Rectal smooth muscle tissue (tissue), 1 donor: Measurements from ENCODE around the gene ZNF652.

ENCODE experiments used
- H3K27ac ChIP-seq: one replicate; pipeline ENCODE4 v1.7.0; 2013; ENCODE audit warnings: low read depth, low read length, inconsistent platforms
- H3K27me3 ChIP-seq: one replicate; pipeline ENCODE4 v1.7.0; 2013; ENCODE audit warnings: low read length; ENCODE audit not compliant: control insufficient read depth, insufficient read depth
- H3K36me3 ChIP-seq: one replicate; pipeline ENCODE4 v1.7.0; 2013; ENCODE audit warnings: low read length; ENCODE audit not compliant: control insufficient read depth, insufficient read depth
- H3K4me1 ChIP-seq: one replicate; pipeline ENCODE4 v1.7.0; 2013; ENCODE audit warnings: low read length; ENCODE audit not compliant: control insufficient read depth, insufficient read depth
- H3K4me3 ChIP-seq: one replicate; pipeline ENCODE4 v1.7.0; 2013; ENCODE audit warnings: low read length
- H3K9ac ChIP-seq: one replicate; pipeline ENCODE4 v1.7.0; 2013; ENCODE audit warnings: low read length

The ZNF652 gene

DNA sequence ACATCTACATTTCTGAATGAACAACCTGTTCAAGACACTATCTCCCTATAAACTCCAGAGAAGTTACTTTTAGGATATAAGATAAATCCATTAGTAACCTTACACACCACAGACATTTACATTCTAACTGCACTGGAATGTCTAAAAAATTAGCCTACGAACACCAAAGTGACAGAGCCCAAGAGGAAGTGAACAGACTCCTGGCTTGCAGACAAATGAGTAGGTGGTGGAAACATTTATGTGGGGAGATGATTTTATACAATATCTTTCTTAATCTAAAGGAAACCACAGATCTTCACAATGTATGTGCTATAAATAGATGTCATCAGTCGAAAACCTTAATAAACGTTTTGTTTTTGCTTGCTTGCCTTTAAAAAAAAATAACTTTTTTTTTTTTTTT, 18.8 kb downstream of the ZNF652 start:
- no peak overlapping the region for H3K9ac ChIP-seq
- no peak overlapping the region for H3K27ac ChIP-seq
- no peak overlapping the region for H3K4me3 ChIP-seq
- H3K4me1 ChIP-seq, result peaks cover 3% of the 10 kb centered on the region
- no peaks in the 10 kb centered on the region for H3K36me3 ChIP-seq
- H3K27me3 ChIP-seq, result no peaks in the 10 kb centered on the region

DNA sequence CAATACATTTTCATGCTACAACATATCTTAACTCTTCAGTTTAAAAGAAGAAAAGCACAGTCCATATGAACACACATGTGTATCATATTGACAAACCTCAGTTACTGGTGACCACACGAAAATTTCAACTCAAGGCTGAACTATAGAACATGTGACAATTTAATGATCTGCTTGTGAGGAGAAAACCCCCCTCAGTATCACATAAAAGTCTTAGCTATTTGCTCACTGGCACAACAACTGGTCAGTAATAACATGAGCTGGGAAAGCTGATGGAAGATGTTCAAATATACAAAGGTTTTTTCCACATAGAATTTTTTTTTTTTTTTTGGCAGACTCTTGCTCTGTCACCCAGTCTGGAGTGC, 19.5 kb downstream of the ZNF652 start:
- H3K4me3 ChIP-seq, result no peak overlapping the region
- no peak overlapping the region for H3K27ac ChIP-seq
- no peak overlapping the region for H3K9ac ChIP-seq
- H3K27me3 ChIP-seq, result no peaks in the 10 kb centered on the region
- no peaks in the 10 kb centered on the region for H3K36me3 ChIP-seq
- peaks cover 3% of the 10 kb centered on the region for H3K4me1 ChIP-seq

DNA sequence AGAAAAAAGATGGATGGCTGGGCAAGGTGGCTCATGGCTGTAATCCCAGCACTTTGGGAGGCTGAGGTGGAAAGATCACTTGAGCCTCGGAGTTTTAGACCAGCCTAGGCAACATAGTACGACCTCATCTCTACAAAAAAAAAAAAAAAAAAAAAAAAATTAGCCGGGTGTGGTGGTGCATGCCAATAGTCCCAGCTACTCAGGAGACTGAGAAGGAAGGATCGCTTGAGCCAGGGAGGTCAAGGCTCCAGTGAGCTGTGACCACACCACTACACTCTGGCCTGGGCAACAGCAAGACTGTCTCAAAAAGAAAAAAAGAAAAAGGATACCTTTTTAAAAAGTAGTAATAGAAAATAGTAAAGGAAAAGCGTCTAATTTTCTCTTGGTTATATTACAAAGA, 20.7 kb downstream of the ZNF652 start:
- H3K9ac ChIP-seq, result no peak overlapping the region
- H3K27me3 ChIP-seq, result no peaks in the 10 kb centered on the region
- peaks cover 3% of the 10 kb centered on the region for H3K4me1 ChIP-seq
- H3K27ac ChIP-seq, result no peak overlapping the region
- no peaks in the 10 kb centered on the region for H3K36me3 ChIP-seq
- H3K4me3 ChIP-seq, result no peak overlapping the region

- Histone ChIP-seq H3K36me3 (no peaks in the 10 kb centered on the region), H3K27me3 (no peaks in the 10 kb centered on the region), H3K9ac (no peak overlapping the region), H3K4me1 (peaks cover 3% of the 10 kb centered on the region), H3K27ac (no peak overlapping the region), H3K4me3 (no peak overlapping the region)
These were observed 22.7 kb downstream of the ZNF652 start for GRCh38 chr17:49339354-49339753.

GRCh38 chr17:49338883-49339282, 23.2 kb downstream of the ZNF652 start:
- Histone ChIP-seq H3K27ac (no peak overlapping the region), H3K27me3 (no peaks in the 10 kb centered on the region), H3K4me3 (no peak overlapping the region), H3K36me3 (no peaks in the 10 kb centered on the region), H3K9ac (no peak overlapping the region), H3K4me1 (peaks cover 3% of the 10 kb centered on the region)

DNA sequence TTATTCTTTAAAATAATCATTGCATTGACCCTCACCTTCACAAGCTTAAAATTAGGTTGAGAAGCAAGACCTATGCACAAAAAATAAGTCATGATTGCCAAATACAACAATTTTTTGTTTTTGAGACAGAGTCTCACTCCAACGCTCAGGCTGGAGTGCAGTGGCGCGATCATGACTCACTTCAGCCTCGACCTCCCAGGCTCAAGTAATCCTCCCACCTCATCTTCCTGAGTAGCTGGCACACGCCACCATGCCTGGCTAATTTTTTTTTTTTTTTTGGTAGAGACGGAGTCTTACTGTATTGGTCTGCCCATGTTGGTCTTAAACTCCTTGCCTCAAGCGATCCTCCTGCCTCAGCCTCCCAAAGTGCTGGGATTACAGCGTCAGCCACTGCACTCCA, 24.2 kb downstream of the ZNF652 start:
- H3K36me3 ChIP-seq, result no peaks in the 10 kb centered on the region
- H3K27ac ChIP-seq, result no peak overlapping the region
- no peak overlapping the region for H3K9ac ChIP-seq
- H3K4me1 ChIP-seq, result no peaks in the 10 kb centered on the region
- no peak overlapping the region for H3K4me3 ChIP-seq
- no peaks in the 10 kb centered on the region for H3K27me3 ChIP-seq

- Histone ChIP-seq H3K4me1 (no peaks in the 10 kb centered on the region), H3K4me3 (no peak overlapping the region), H3K36me3 (no peaks in the 10 kb centered on the region), H3K9ac (no peak overlapping the region), H3K27me3 (no peaks in the 10 kb centered on the region), H3K27ac (no peak overlapping the region)
These were observed 27.1 kb downstream of the ZNF652 start for GRCh38 chr17:49334744-49335512.

GRCh38 chr17:49333804-49334203, 28.2 kb downstream of the ZNF652 start:
- no peaks in the 10 kb centered on the region for H3K36me3 ChIP-seq
- no peak overlapping the region for H3K27ac ChIP-seq
- no peaks in the 10 kb centered on the region for H3K27me3 ChIP-seq
- H3K4me3 ChIP-seq, result no peak overlapping the region
- no peak overlapping the region for H3K9ac ChIP-seq
- no peaks in the 10 kb centered on the region for H3K4me1 ChIP-seq

DNA sequence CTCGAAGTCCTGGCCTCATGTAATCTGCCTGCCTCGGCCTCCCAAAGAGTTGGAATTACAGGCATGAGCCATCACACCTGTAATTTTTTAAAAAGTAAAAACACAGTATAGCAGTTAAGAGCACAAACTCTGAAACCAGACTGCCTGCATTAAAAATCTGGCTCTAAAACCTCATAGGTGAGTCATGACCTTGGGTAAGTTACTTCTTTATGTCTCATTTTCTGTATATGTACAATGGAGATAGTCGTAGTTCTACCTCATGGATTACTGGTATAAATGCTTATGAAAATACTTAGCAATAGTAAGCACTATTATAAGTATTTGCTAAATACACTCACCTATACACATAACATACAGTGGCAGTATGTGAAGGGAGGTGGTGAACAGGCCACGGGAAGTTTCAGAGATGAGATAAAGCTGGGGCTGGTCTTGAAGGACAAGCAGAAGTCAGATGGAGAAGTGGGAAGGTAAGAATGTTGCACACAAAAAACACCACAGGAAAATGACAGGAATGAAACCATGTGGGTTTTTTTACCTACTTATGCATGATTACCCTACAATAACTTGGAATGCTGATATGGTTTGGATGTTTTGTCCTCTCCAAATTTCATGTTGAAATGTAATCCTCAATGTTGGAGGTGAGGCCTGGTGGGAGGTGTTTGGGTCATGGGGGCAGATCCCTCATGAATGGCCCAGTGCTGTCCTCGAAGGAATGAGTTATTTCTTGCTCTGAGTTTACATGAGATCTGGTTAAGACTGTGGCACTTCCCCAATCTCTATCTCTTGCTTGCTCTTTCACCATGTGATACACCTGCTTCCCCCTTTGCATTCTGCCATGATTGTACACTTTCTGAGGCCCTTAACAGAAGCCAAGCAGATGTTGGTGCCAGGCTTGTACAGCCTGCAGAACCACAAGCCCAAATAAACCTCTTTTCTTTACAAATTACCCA, 33.9 kb downstream of the ZNF652 start:
- H3K4me3 ChIP-seq, result no peak overlapping the region
- H3K27ac ChIP-seq, result no peak overlapping the region
- no peaks in the 10 kb centered on the region for H3K36me3 ChIP-seq
- H3K4me1 ChIP-seq, result no peaks in the 10 kb centered on the region
- H3K9ac ChIP-seq, result no peak overlapping the region
- no peaks in the 10 kb centered on the region for H3K27me3 ChIP-seq

DNA sequence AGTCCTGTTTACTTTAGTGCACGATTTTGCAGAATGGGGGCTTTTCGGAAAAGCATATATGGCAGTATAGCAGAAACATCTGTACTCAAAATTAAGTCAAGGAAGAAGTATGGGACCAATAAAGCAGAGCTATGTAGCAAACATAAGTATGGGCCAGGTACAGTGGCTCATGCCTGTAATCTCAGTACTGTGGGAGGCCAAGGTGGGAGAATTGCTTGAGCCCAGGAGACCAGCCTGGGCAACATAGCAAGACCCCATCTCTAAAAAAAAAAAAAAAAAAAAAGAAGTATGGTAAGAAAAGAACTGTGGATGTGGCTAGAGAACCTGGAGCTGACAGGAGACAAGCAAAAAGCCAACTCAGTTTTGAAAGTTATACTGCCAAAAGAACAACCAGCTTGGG, 36.1 kb downstream of the ZNF652 start:
- no peak overlapping the region for H3K9ac ChIP-seq
- no peaks in the 10 kb centered on the region for H3K27me3 ChIP-seq
- no peak overlapping the region for H3K4me3 ChIP-seq
- no peaks in the 10 kb centered on the region for H3K36me3 ChIP-seq
- H3K27ac ChIP-seq, result no peak overlapping the region
- no peaks in the 10 kb centered on the region for H3K4me1 ChIP-seq

- H3K27me3 ChIP-seq, result no peaks in the 10 kb centered on the region
These were observed 43.5 kb downstream of the ZNF652 start for GRCh38 chr17:49318435-49318965.

DNA sequence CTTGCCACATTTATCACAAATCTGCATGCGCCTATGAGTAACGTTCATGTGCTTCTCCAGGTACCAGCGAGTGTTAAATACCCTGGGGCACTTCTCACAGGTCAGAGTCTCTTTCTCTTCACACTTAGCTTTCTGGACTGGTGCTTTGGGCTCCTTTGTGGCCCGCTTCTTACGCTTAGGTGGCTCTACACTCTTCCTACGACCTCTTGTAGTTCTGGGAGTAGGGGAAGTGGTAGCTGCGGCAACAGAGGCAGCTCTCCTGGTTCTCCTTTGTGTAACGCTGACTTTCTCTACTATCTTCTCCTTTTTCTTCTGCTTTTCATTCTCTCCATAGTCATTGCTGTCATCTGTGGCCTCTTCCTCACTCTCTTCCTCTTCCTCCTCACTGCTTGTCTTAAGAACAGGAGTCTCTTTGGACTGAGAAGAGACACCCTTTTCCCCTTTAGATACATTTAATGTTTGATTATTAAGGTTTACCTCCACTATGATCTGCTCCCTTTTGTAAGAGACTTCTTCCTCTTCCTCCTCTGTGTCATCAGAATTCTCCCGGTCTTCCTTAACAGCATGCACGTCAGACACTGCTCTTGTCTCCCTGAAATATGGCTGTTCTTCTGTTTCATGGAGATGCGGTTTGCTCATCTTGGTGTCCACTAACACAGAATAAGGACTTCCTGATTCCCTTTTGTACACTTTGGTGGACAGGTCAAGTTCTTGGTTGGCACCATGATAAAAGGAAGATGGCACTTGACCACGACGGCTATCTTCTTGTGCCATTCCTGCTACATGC, 45.0 kb downstream of the ZNF652 start:
- Histone ChIP-seq H3K27ac (no peak overlapping the region), H3K36me3 (no peaks in the 10 kb centered on the region), H3K4me3 (no peak overlapping the region), H3K9ac (no peak overlapping the region), H3K27me3 (no peaks in the 10 kb centered on the region), H3K4me1 (peaks cover 4% of the 10 kb centered on the region)

More at GRCh38 chr17:49318435-49318965, 43.5 kb downstream of the ZNF652 start:
- peaks cover 4% of the 10 kb centered on the region for H3K4me1 ChIP-seq
- H3K27ac ChIP-seq, result no peak overlapping the region
- H3K4me3 ChIP-seq, result no peak overlapping the region
- no peak overlapping the region for H3K9ac ChIP-seq
- H3K36me3 ChIP-seq, result no peaks in the 10 kb centered on the region
